Cerebellar nuclear complex (tissue), 1 donor: ENCODE results near the gene NCR1.
"Not testable (repeated sequence)": the region's sequence is repeated elsewhere in the genome, so short reads cannot be mapped to it uniquely, and the experiment has no call there.

Experiments used
- DNase-seq, 2 experiments: peaks; one replicate each; lab custom pipeline; 2025; lab: John Stamatoyannopoulos, UW

NCR1 gene

GRCh38 chr19:54906819-54907218 is 871 bp downstream of the NCR1 start:
- DNase-seq: no peak

GRCh38 chr19:54907899-54908298 is 2.0 kb downstream of the NCR1 start:
- DNase-seq: not testable (repeated sequence)

- DNase-seq: no peak
Observed at GRCh38 chr19:54916822-54917221, 10.9 kb downstream of the NCR1 start.

- no peak for DNase-seq
Observed at GRCh38 chr19:54918499-54918898, 12.6 kb downstream of the NCR1 start.

GRCh38 chr19:54919646-54920563 is 14.0 kb downstream of the NCR1 start:
- not testable (repeated sequence) for DNase-seq

GRCh38 chr19:54921082-54921481 is 15.1 kb downstream of the NCR1 start:
- DNase-seq: no peak

- DNase-seq: no peak
Observed at GRCh38 chr19:54923276-54923675, 17.3 kb downstream of the NCR1 start.

- no peak for DNase-seq
Observed at GRCh38 chr19:54928299-54928698, 22.4 kb downstream of the NCR1 start.

GRCh38 chr19:54937926-54938325 is 32.0 kb downstream of the NCR1 start:
- no peak for DNase-seq

GRCh38 chr19:54938906-54939305 is 33.0 kb downstream of the NCR1 start:
- no peak for DNase-seq

GRCh38 chr19:54939538-54939937 is 33.6 kb downstream of the NCR1 start:
- DNase-seq: not testable (repeated sequence)

GRCh38 chr19:54943772-54944361 is 37.9 kb downstream of the NCR1 start:
- DNase-seq: not testable (repeated sequence)

- DNase-seq: no peak
Observed at GRCh38 chr19:54947381-54947780, 41.4 kb downstream of the NCR1 start, which contains the start of gene NLRP7. NLRP7 (minus strand) TSS chr19:54947530.

GRCh38 chr19:54949412-54949811 is 43.5 kb downstream of the NCR1 start:
- DNase-seq: no peak

GRCh38 chr19:54950580-54950979 is 44.6 kb downstream of the NCR1 start:
- DNase-seq: not testable (repeated sequence)

- no peak for DNase-seq
Observed at GRCh38 chr19:54952591-54953344, 46.8 kb downstream of the NCR1 start.

- not testable (repeated sequence) for DNase-seq
Observed at GRCh38 chr19:54953345-54953713, 47.4 kb downstream of the NCR1 start.

GRCh38 chr19:54955376-54955775 is 49.4 kb downstream of the NCR1 start:
- DNase-seq: no peak

GRCh38 chr19:54959840-54960239 is 53.9 kb downstream of the NCR1 start:
- no peak for DNase-seq
